Cardiac fibroblast (primary cell): ENCODE measurements around the gene ABCC8.

Source experiments
- DNase-seq, 2 donors: peaks; one replicate each; pipeline versions ENCODE4 v3.0.0 to v3.0.0-alpha.2; 2010; ENCODE audit warnings: low read depth in 2 of 2
- H3K4me3 ChIP-seq, 2 donors: replicated peaks in 1 of 2; 1 replicate in 1 of 2; 2 replicates in 1 of 2; pipeline ENCODE4 v1.5.1; 2011; ENCODE audit warnings: low read depth in 2 of 2, low read length in 2 of 2, mild to moderate bottlenecking in 2 of 2, moderate library complexity in 1 of 2
- TF ChIP-seq, protein P1 (sequence below): IDR thresholded peaks from one replicate; pipeline ENCODE4 v1.5.1; 2011; ENCODE audit warnings: low read depth, mild to moderate bottlenecking, low read length, inconsistent platforms

The ABCC8 gene

DNA sequence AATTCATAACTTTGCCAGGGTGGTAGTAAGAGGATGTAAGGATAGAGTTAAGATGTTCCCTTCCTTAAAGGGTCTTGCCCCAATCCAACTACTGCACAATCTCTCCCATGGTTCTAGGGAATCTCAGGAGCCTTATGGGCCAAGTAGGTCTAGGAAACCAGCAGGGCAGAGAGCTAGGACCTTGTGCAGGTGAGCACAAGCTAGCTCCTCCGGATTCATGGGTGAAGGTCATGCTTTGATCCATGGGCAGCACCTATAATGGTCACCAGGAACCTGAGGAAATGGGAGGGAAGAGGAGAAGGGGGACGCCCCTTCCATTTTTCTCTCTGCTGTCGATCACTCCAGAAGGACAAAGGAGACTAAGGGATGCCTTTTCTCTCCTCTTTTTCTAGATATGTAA lies 105.0 kb downstream of the ABCC8 start:
- no peak overlapping the region for H3K4me3 ChIP-seq
- TF ChIP-seq, protein P1, sequence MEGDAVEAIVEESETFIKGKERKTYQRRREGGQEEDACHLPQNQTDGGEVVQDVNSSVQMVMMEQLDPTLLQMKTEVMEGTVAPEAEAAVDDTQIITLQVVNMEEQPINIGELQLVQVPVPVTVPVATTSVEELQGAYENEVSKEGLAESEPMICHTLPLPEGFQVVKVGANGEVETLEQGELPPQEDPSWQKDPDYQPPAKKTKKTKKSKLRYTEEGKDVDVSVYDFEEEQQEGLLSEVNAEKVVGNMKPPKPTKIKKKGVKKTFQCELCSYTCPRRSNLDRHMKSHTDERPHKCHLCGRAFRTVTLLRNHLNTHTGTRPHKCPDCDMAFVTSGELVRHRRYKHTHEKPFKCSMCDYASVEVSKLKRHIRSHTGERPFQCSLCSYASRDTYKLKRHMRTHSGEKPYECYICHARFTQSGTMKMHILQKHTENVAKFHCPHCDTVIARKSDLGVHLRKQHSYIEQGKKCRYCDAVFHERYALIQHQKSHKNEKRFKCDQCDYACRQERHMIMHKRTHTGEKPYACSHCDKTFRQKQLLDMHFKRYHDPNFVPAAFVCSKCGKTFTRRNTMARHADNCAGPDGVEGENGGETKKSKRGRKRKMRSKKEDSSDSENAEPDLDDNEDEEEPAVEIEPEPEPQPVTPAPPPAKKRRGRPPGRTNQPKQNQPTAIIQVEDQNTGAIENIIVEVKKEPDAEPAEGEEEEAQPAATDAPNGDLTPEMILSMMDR, result no peak
- DNase-seq, result peak; percentile 65

DNA sequence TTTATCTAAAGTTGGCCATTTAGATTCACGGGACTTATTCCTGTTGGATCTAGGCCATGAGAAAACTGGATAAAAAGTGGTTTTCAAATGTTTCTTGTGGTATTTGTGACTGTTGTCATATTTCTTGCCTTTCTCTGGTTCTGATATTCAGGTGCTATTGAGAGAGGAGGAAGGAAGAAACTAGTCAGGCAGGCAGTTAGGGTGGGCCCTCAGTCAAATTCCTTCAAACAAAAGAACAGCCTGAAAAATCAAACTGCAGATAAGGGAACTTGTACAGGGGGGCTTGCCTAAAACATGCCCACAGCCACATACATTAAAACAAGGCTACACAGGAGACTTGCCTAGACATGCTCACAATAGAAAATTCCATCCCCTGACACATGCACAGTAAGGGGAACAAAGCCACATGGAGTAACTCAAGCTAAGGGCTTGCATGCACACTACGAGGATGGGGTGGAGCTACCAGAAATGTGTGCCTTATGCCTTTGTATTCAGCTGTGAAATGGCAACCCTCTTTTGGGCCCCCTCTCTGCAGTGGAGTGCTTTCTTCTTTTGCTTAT lies 106.9 kb downstream of the ABCC8 start:
- H3K4me3 ChIP-seq, result no peak overlapping the region
- DNase-seq, result no peak
- TF ChIP-seq, protein P1, result no peak

DNA sequence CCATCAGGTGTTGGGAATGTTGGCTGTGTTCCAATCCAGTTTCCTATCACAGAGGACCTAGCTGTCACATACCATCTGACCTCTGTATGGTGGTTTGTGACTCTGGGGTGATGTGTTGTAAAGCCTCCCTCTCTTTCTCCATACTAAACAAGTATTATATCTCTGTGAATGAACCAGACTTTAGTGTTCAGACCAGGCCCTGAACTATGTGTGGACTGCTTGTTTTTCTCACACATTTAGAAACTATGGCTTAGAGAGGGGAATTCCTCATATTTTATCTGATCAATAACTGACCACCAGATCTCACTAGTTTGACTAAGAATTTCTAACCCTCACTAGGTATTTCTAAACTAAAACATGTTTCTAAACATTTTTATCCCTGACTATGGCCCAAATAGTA lies 107.6 kb downstream of the ABCC8 start:
- DNase-seq, result no peak
- H3K4me3 ChIP-seq, result no peak overlapping the region
- TF ChIP-seq, protein P1, result no peak

DNA sequence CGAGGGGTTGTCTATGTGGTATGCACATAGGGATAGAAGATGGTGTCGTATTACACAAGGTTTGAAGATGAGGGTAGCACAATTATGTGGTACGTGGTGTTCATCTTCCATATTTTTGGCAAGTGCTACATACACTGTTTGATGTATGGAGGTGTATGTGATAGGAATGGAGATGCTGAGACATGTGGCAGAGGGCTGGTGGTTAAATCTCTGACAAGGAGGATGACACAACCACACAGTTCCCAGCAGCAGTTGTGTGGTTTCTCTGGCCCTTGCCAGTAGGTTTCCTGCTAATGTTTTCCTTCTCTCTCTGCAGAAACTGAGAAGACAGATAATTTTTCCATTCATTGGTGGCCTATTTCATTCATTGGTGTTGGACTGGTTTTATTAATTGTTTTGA lies 108.1 kb downstream of the ABCC8 start:
- DNase-seq, result no peak
- TF ChIP-seq, protein P1, result no peak
- H3K4me3 ChIP-seq, result no peak overlapping the region

DNA sequence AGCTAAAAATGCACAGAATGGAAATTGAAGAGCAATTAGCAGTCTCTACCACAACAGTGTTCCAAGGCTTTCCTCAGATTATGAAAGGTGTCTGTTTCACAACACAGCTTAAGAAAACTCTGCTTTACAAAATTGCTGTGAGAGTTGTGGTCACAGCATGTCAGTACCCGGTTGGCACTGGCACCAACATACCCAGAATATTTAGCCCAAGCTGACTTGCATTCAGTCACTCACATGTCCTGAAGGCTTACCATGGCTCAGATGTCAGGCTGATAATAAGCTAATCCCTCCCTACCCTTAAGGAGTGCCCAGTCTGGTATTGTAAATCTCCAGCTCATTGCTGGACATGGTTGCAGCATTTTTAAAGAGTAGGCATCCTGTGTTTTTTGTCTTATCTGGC lies 110.2 kb downstream of the ABCC8 start:
- TF ChIP-seq, protein P1, result no peak
- DNase-seq, result no peak
- no peak overlapping the region for H3K4me3 ChIP-seq

DNA sequence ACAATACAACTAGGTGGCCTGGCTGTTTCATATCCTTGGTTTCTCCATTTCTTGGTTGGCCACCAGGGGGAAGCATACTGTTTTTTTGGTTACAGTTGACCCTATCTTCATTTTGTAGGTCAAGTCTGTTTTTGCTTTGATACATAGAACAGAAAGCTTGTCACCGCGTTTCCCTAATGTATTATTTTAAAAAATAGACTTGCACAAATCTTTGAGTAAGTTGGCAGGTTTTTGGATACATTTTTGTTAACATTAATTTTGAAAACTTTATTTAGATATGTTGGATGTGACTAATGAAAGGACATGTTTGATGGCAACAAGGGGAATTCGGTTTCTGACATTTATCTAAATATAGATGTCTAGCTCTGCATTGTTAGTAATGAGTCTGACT lies 122.0 kb downstream of the ABCC8 start:
- TF ChIP-seq, protein P1, result peak; percentile 62
- H3K4me3 ChIP-seq, result peak overlapping the region in 1 of 2 donors; percentile 56
- DNase-seq, result peak; percentile 83 to 88
